Measurements from ENCODE around the gene SPATA46. TPM values are rescaled to one million over a fixed set of nuclear protein-coding genes. Genes with fewer than 3 reads are reported as not detected.

SPATA46 gene
- polyA plus RNA-seq, 1 donor from 2014 or later, result not detected

DNA sequence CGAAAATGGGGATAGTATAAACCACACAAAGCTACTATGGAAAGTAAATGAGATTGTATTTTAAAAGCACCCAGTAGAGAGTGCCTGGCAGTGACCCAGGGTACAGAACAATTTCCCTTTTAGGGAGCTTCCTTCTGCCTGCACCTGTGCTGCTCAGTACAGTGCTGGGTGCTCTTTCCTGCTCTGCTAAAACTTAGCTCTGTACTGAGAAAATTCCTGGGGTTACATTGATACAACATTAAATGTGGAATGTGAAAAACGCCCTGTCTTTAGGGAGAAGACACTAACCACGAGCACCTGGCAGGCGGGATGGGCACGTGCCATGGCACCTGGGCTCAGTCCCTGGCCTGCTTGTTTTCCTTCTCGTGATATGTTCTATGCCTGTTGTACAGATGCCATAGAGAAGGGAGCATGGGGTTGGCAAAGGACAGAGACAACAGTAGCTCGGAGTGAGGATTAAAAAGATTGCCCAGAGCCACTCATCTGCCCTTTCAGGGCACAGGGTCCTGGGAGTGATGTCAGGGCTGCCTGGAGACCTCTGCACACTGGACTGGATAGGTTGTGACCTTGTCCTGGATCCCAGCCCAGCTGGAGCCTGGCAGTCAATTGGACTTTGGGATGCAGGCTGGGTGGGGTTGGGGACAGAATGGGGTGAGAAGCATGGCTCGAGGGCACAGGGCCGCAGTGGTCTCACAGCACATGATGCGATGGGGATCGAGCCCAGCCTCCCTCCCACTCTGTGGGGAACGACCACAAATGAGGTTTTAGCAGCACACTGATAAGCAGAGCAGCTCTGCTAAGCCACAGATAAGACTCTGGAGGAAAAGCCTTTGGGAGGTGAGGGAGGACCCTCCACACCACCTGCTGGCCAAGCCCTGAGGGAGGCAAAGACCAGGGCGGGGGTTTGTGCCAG is 4.2 kb downstream of the SPATA46 start:
- H3K27me3 Mint-ChIP-seq, result peaks cover 6% of the 10 kb centered on the region
- H3K36me3 Mint-ChIP-seq, result no peaks in the 10 kb centered on the region
- H3K27ac Mint-ChIP-seq, result no peak overlapping the region
- H3K4me1 Mint-ChIP-seq, result no peaks in the 10 kb centered on the region
- no peak overlapping the region for H3K4me3 Mint-ChIP-seq
- H3K9me3 Mint-ChIP-seq, result no peaks in the 10 kb centered on the region

- no peak overlapping the region for H3K27ac Mint-ChIP-seq
These were observed 5.0 kb downstream of the SPATA46 start for GRCh38 chr1:162371611-162372010.

GRCh38 chr1:162370721-162371120 is 5.9 kb downstream of the SPATA46 start:
- no peaks in the 10 kb centered on the region for H3K4me1 Mint-ChIP-seq
- H3K4me3 Mint-ChIP-seq, result no peak overlapping the region
- H3K27ac Mint-ChIP-seq, result no peak overlapping the region
- no peaks in the 10 kb centered on the region for H3K9me3 Mint-ChIP-seq
- H3K36me3 Mint-ChIP-seq, result no peaks in the 10 kb centered on the region
- peaks cover 6% of the 10 kb centered on the region for H3K27me3 Mint-ChIP-seq

More at GRCh38 chr1:162371611-162372010, 5.0 kb downstream of the SPATA46 start:
- Mint-ChIP-seq H3K9me3 (no peaks in the 10 kb centered on the region), H3K36me3 (no peaks in the 10 kb centered on the region), H3K4me1 (no peaks in the 10 kb centered on the region), H3K4me3 (no peak overlapping the region), H3K27me3 (peaks cover 6% of the 10 kb centered on the region)

DNA sequence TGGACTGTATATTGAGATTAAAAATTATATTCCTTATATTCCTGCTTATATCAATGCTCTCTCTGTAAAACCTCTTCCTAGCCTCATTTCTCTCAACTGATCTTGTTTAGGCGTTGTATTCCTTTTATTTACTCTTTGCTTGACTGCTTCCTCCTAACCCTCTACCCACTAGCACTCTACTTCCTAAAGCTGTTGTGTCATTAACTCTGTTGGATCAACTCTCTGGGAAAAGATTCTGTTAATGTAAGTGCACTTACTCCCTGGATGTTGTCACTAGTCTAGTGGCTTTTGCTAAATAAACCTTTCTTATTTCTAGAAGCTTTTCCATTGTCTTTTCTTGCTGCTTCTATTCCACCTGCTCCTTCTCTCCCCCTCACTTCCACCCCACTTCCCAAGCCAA is 6.5 kb downstream of the SPATA46 start:
- no peaks in the 10 kb centered on the region for H3K9me3 Mint-ChIP-seq
- H3K4me3 Mint-ChIP-seq, result no peak overlapping the region
- peaks cover 6% of the 10 kb centered on the region for H3K27me3 Mint-ChIP-seq
- no peaks in the 10 kb centered on the region for H3K4me1 Mint-ChIP-seq
- H3K27ac Mint-ChIP-seq, result no peak overlapping the region
- H3K36me3 Mint-ChIP-seq, result no peaks in the 10 kb centered on the region

GRCh38 chr1:162369571-162369970 is 7.1 kb downstream of the SPATA46 start:
- no peaks in the 10 kb centered on the region for H3K9me3 Mint-ChIP-seq
- H3K4me3 Mint-ChIP-seq, result no peak overlapping the region
- H3K27me3 Mint-ChIP-seq, result peaks cover 6% of the 10 kb centered on the region
- no peaks in the 10 kb centered on the region for H3K36me3 Mint-ChIP-seq
- H3K27ac Mint-ChIP-seq, result no peak overlapping the region
- no peaks in the 10 kb centered on the region for H3K4me1 Mint-ChIP-seq

GRCh38 chr1:162368451-162368850 is 8.2 kb downstream of the SPATA46 start:
- no peak overlapping the region for H3K27ac Mint-ChIP-seq
- H3K36me3 Mint-ChIP-seq, result no peaks in the 10 kb centered on the region
- no peaks in the 10 kb centered on the region for H3K4me1 Mint-ChIP-seq
- no peaks in the 10 kb centered on the region for H3K9me3 Mint-ChIP-seq
- H3K27me3 Mint-ChIP-seq, result peaks cover 6% of the 10 kb centered on the region
- no peak overlapping the region for H3K4me3 Mint-ChIP-seq

- H3K27me3 Mint-ChIP-seq, result peaks cover 7% of the 10 kb centered on the region
These were observed 8.9 kb downstream of the SPATA46 start for GRCh38 chr1:162367772-162368171.

DNA sequence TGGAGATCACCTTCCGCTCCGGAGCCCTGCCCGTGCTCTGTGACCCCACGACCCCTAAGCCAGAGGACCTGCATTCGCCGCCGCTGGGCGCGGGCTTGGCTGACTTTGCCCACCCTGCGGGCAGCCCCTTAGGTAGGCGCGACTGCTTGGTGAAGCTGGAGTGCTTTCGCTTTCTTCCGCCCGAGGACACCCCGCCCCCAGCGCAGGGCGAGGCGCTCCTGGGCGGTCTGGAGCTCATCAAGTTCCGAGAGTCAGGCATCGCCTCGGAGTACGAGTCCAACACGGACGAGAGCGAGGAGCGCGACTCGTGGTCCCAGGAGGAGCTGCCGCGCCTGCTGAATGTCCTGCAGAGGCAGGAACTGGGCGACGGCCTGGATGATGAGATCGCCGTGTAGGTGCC is 9.6 kb downstream of the SPATA46 start:
- Mint-ChIP-seq H3K27ac (no peak overlapping the region), H3K36me3 (no peaks in the 10 kb centered on the region), H3K27me3 (peaks cover 8% of the 10 kb centered on the region), H3K9me3 (peaks cover 0 to 1% (median 0%) of the 10 kb centered on the region in 3 donors), H3K4me3 (no peak overlapping the region), H3K4me1 (no peaks in the 10 kb centered on the region)

More at GRCh38 chr1:162367772-162368171, 8.9 kb downstream of the SPATA46 start:
- Mint-ChIP-seq H3K4me3 (no peak overlapping the region), H3K4me1 (no peaks in the 10 kb centered on the region), H3K36me3 (no peaks in the 10 kb centered on the region), H3K9me3 (peaks cover 0 to 1% (median 0%) of the 10 kb centered on the region in 3 donors), H3K27ac (no peak overlapping the region)

DNA sequence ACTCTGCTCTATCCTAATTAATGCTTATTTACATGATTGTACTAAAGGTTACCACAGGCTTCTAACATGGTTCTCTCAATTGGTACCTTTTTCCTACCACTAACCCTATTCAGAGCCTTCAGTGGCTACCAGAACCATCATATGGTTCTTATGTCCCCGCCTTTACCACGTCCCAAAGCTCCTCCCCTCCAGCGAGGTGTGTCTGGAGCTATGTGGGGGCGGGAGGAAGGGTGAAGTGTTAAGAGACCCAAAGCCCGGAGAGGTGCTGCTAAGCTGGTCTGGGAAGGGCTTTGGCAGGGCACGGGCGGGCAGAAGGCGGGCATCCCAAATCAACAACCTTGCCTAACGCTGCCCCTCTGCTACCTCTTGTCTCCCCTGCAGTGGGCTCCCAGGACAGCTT is 10.0 kb downstream of the SPATA46 start:
- Mint-ChIP-seq H3K27ac (no peak overlapping the region), H3K4me1 (peaks cover 0 to 2% (median 0%) of the 10 kb centered on the region in 3 donors), H3K36me3 (no peaks in the 10 kb centered on the region), H3K9me3 (peaks cover 0 to 1% (median 0%) of the 10 kb centered on the region in 3 donors), H3K4me3 (no peak overlapping the region), H3K27me3 (peaks cover 5% of the 10 kb centered on the region)

GRCh38 chr1:162366149-162366548 is 10.5 kb downstream of the SPATA46 start:
- H3K4me1 Mint-ChIP-seq, result peaks cover 0 to 5% (median 0%) of the 10 kb centered on the region in 3 donors
- no peak overlapping the region for H3K4me3 Mint-ChIP-seq
- H3K27me3 Mint-ChIP-seq, result peaks cover 5% of the 10 kb centered on the region
- H3K27ac Mint-ChIP-seq, result no peak overlapping the region
- no peaks in the 10 kb centered on the region for H3K36me3 Mint-ChIP-seq
- peaks cover 0 to 1% (median 0%) of the 10 kb centered on the region in 3 donors for H3K9me3 Mint-ChIP-seq

DNA sequence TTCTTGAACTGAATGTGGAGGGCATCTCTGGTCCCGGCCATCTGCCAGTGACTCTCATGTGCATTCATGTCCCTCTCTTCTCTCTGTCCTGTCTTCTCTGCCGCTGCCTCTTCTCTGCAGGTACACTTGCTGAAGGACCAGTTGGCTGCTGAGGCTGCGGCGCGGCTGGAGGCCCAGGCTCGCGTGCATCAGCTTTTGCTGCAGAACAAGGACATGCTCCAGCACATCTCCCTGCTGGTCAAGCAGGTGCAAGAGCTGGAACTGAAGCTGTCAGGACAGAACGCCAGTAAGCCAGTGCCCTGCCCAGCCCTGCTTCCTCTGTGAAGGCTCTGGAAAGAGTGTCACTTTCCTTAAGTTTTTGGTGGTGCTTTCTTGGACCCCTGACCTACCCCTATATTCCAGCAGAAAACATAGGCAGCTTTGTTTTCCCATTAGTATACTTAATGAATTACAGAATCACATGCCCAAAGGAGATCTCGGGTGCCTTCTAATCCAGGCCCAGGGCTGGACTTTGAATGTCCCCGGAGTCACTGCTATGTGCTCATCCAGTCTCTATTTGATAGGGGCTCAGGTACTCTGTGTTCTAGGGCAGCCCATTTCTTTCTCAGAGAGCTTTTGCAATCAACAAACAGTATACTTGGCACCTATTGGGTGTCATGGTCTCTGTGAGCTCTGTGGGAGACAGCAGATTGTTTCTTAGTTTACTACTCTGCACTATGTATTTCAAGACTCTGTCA is 11.2 kb downstream of the SPATA46 start:
- no peak overlapping the region for H3K27ac Mint-ChIP-seq
- peaks cover 0 to 5% (median 0%) of the 10 kb centered on the region in 3 donors for H3K4me1 Mint-ChIP-seq
- H3K9me3 Mint-ChIP-seq, result peaks cover 0 to 1% (median 0%) of the 10 kb centered on the region in 3 donors
- no peaks in the 10 kb centered on the region for H3K36me3 Mint-ChIP-seq
- peaks cover 5% of the 10 kb centered on the region for H3K27me3 Mint-ChIP-seq
- peak overlapping the region in 1 of 4 donors; percentile 33 for H3K4me3 Mint-ChIP-seq

DNA sequence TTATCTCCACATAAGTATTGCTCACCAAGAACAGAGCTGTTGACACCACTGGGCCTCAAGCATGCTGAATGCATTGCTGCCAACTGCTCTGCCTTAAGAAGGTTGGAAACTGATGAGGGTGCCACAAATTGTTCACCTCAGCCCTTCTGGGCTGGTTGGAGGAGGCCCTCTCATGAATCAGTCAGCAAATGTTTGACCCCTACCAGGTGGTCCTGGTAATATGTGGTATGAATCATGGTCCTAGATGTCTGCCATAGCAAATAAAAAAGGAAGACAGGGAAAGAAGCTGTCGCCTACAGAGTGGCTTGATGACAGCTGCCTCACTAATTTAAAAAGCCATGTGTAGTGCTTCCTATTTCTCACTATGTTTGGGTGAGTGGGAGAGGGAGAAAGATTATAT is 12.2 kb downstream of the SPATA46 start:
- no peak overlapping the region for H3K27ac Mint-ChIP-seq
- peaks cover 6% of the 10 kb centered on the region for H3K27me3 Mint-ChIP-seq
- H3K36me3 Mint-ChIP-seq, result no peaks in the 10 kb centered on the region
- no peak overlapping the region for H3K4me3 Mint-ChIP-seq
- H3K9me3 Mint-ChIP-seq, result peaks cover 0 to 1% (median 0%) of the 10 kb centered on the region in 3 donors
- peaks cover 0 to 5% (median 0%) of the 10 kb centered on the region in 3 donors for H3K4me1 Mint-ChIP-seq

GRCh38 chr1:162363823-162364222 is 12.8 kb downstream of the SPATA46 start:
- Mint-ChIP-seq H3K27me3 (peaks cover 8% of the 10 kb centered on the region), H3K9me3 (peaks cover 0 to 1% (median 0%) of the 10 kb centered on the region in 3 donors), H3K27ac (no peak overlapping the region), H3K4me3 (no peak overlapping the region), H3K36me3 (no peaks in the 10 kb centered on the region), H3K4me1 (peaks cover 0 to 5% (median 0%) of the 10 kb centered on the region in 3 donors)

DNA sequence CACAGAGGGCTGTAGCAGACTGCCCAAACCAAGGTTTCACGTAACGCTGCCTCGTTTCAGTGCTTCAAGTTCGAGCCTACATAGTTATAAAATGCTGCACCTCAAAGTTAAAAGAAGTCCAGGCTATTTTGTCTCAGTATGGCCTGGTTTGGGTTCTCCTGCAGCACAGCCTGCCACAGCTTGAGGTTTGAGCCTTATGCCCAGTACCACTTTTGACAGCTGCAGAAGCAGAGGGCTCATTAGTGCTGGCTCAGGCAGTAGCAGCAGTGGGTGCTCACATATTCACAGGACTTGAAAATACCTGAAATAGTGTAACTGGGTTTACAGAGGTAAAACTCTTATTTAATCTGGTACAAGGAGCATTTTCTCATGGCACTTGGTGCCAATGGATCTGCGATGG is 15.3 kb downstream of the SPATA46 start:
- Mint-ChIP-seq H3K9me3 (peaks cover 0 to 1% (median 0%) of the 10 kb centered on the region in 3 donors), H3K4me3 (no peak overlapping the region), H3K27ac (no peak overlapping the region), H3K36me3 (no peaks in the 10 kb centered on the region), H3K4me1 (peaks cover 0 to 5% (median 0%) of the 10 kb centered on the region in 3 donors), H3K27me3 (peaks cover 16% of the 10 kb centered on the region)

DNA sequence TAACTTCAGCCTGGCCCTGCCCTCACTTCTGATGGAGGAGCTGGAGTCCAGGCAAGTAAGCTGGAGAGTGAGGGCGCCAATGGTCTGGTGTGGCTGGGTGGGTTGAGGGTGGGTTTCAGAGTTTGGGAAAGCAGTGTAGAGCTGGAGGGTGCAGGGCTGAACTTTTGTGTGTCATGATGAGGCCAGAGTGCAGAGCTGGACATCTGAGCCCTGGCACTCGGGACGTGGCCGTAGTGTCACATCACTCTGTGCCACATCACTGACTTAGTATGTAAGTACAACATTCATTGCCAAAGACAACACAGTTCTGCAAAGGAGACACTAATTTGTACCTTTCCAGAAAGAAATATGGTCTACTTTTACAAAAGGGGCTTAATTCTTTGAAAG is 15.8 kb downstream of the SPATA46 start:
- no peak overlapping the region for H3K4me3 Mint-ChIP-seq
- peaks cover 0 to 5% (median 0%) of the 10 kb centered on the region in 3 donors for H3K4me1 Mint-ChIP-seq
- no peak overlapping the region for H3K27ac Mint-ChIP-seq
- peaks cover 20% of the 10 kb centered on the region for H3K27me3 Mint-ChIP-seq
- peaks cover 0 to 1% (median 0%) of the 10 kb centered on the region in 3 donors for H3K9me3 Mint-ChIP-seq
- no peaks in the 10 kb centered on the region for H3K36me3 Mint-ChIP-seq

All from IgD-negative memory B cell (primary cell).